ENCODE results near the gene CXorf38. TPM values are rescaled to one million over a fixed set of nuclear protein-coding genes. Genes with fewer than 3 reads are reported as not detected.

Gene CXorf38
- 10 to 100 TPM; 20.3 to 26.0 TPM for total RNA-seq

- Mint-ChIP-seq H3K36me3 (peaks cover 21% of the 10 kb centered on the region), H3K4me3 (peak within 1 kb of the TSS; percentile 90), H3K27ac (peak within 1 kb of the TSS; percentile 96 to 97), H3K9me3 (no peaks in the 10 kb centered on the region), H3K4me1 (ENCODE audit: low read depth in 2 of 2) (peaks cover 26 to 30% of the 10 kb centered on the region in 2 donors), H3K27me3 (no peaks in the 10 kb centered on the region)
- ATAC-seq (peak; percentile 86 to 92), DNase-seq (ENCODE audit: low spot score) (peak; percentile 95)
Observed at GRCh38 chrX:40647307-40648197, at the start of gene CXorf38. Gene CXorf38, minus strand, starts transcription at chrX:40647561. Its CDS starts 41 bp downstream, at chrX:40647520.

- no peak for DNase-seq (ENCODE audit: low spot score)
- no peaks in the 10 kb centered on the region for H3K36me3 Mint-ChIP-seq
Observed at GRCh38 chrX:40694802-40695201, 47.4 kb upstream of the CXorf38 start.

GRCh38 chrX:40688929-40689328 lies 41.6 kb upstream of the CXorf38 start:
- no peak overlapping the region for H3K4me3 Mint-ChIP-seq
- ATAC-seq: no peak
- peaks cover 11% of the 10 kb centered on the region for H3K36me3 Mint-ChIP-seq
- no peaks in the 10 kb centered on the region for H3K27me3 Mint-ChIP-seq
- H3K27ac Mint-ChIP-seq: no peak overlapping the region
- H3K4me1 Mint-ChIP-seq (ENCODE audit: low read depth in 2 of 2): peaks cover 4 to 10% of the 10 kb centered on the region in 2 donors
- no peaks in the 10 kb centered on the region for H3K9me3 Mint-ChIP-seq
- no peak for DNase-seq (ENCODE audit: low spot score)

More at GRCh38 chrX:40694802-40695201, 47.4 kb upstream of the CXorf38 start:
- Mint-ChIP-seq H3K27me3 (no peaks in the 10 kb centered on the region), H3K4me1 (ENCODE audit: low read depth in 2 of 2) (no peaks in the 10 kb centered on the region), H3K4me3 (no peak overlapping the region), H3K9me3 (no peaks in the 10 kb centered on the region), H3K27ac (peak overlapping the region in 1 of 2 donors; percentile 53)
- ATAC-seq: no peak

GRCh38 chrX:40687169-40687568 lies 39.8 kb upstream of the CXorf38 start:
- no peak overlapping the region for H3K27ac Mint-ChIP-seq
- no peaks in the 10 kb centered on the region for H3K27me3 Mint-ChIP-seq
- H3K4me3 Mint-ChIP-seq: no peak overlapping the region
- H3K4me1 Mint-ChIP-seq (ENCODE audit: low read depth in 2 of 2): peaks cover 10% of the 10 kb centered on the region in 2 donors
- no peaks in the 10 kb centered on the region for H3K9me3 Mint-ChIP-seq
- peaks cover 11% of the 10 kb centered on the region for H3K36me3 Mint-ChIP-seq
- DNase-seq (ENCODE audit: low spot score) (no peak), ATAC-seq (no peak)

GRCh38 chrX:40685362-40685918 lies 38.1 kb upstream of the CXorf38 start:
- Mint-ChIP-seq H3K27ac (no peak overlapping the region), H3K4me1 (ENCODE audit: low read depth in 2 of 2) (peaks cover 10% of the 10 kb centered on the region in 2 donors), H3K4me3 (no peak overlapping the region), H3K27me3 (no peaks in the 10 kb centered on the region), H3K36me3 (peaks cover 11% of the 10 kb centered on the region), H3K9me3 (no peaks in the 10 kb centered on the region)
- DNase-seq (ENCODE audit: low spot score) (no peak), ATAC-seq (no peak)

- Mint-ChIP-seq H3K4me1 (ENCODE audit: low read depth in 2 of 2) (peaks cover 10% of the 10 kb centered on the region in 2 donors), H3K27ac (no peak overlapping the region), H3K27me3 (no peaks in the 10 kb centered on the region), H3K4me3 (no peak overlapping the region), H3K9me3 (no peaks in the 10 kb centered on the region), H3K36me3 (peaks cover 11% of the 10 kb centered on the region)
- DNase-seq (ENCODE audit: low spot score) (no peak), ATAC-seq (no peak)
Observed at GRCh38 chrX:40684092-40684491, 36.7 kb upstream of the CXorf38 start.

GRCh38 chrX:40683245-40683644 lies 35.9 kb upstream of the CXorf38 start:
- Mint-ChIP-seq H3K27ac (no peak overlapping the region), H3K9me3 (no peaks in the 10 kb centered on the region), H3K4me1 (ENCODE audit: low read depth in 2 of 2) (peaks cover 10 to 11% of the 10 kb centered on the region in 2 donors), H3K27me3 (no peaks in the 10 kb centered on the region), H3K4me3 (no peak overlapping the region), H3K36me3 (peaks cover 14% of the 10 kb centered on the region)
- no peak for ATAC-seq
- DNase-seq (ENCODE audit: low spot score): no peak

GRCh38 chrX:40671126-40671525 lies 23.8 kb upstream of the CXorf38 start:
- no peaks in the 10 kb centered on the region for H3K27me3 Mint-ChIP-seq
- no peak for ATAC-seq
- H3K27ac Mint-ChIP-seq: no peak overlapping the region
- DNase-seq (ENCODE audit: low spot score): no peak
- H3K4me3 Mint-ChIP-seq: no peak overlapping the region
- no peaks in the 10 kb centered on the region for H3K4me1 Mint-ChIP-seq (ENCODE audit: low read depth in 2 of 2)
- peaks cover 19% of the 10 kb centered on the region for H3K36me3 Mint-ChIP-seq
- no peaks in the 10 kb centered on the region for H3K9me3 Mint-ChIP-seq

GRCh38 chrX:40663880-40664630 lies 16.7 kb upstream of the CXorf38 start:
- H3K36me3 Mint-ChIP-seq: peaks cover 24% of the 10 kb centered on the region
- H3K4me1 Mint-ChIP-seq (ENCODE audit: low read depth in 2 of 2): peaks cover 10 to 19% of the 10 kb centered on the region in 2 donors
- H3K9me3 Mint-ChIP-seq: no peaks in the 10 kb centered on the region
- H3K4me3 Mint-ChIP-seq: no peak overlapping the region
- ATAC-seq (no peak), DNase-seq (ENCODE audit: low spot score) (no peak)
- H3K27me3 Mint-ChIP-seq: no peaks in the 10 kb centered on the region
- H3K27ac Mint-ChIP-seq: peak overlapping the region; percentile 18 to 65

GRCh38 chrX:40663078-40663740 lies 15.8 kb upstream of the CXorf38 start:
- Mint-ChIP-seq H3K36me3 (peaks cover 24% of the 10 kb centered on the region), H3K4me3 (no peak overlapping the region), H3K27me3 (no peaks in the 10 kb centered on the region), H3K27ac (peak overlapping the region; percentile 35 to 65), H3K4me1 (ENCODE audit: low read depth in 2 of 2) (peaks cover 10 to 19% of the 10 kb centered on the region in 2 donors), H3K9me3 (no peaks in the 10 kb centered on the region)
- DNase-seq (ENCODE audit: low spot score) (peak; percentile 68), ATAC-seq (peak; percentile 83 to 90)

GRCh38 chrX:40661489-40661888 lies 14.1 kb upstream of the CXorf38 start:
- no peaks in the 10 kb centered on the region for H3K9me3 Mint-ChIP-seq
- peaks cover 14% of the 10 kb centered on the region for H3K36me3 Mint-ChIP-seq
- peaks cover 10 to 19% of the 10 kb centered on the region in 2 donors for H3K4me1 Mint-ChIP-seq (ENCODE audit: low read depth in 2 of 2)
- no peak overlapping the region for H3K27ac Mint-ChIP-seq
- DNase-seq (ENCODE audit: low spot score) (no peak), ATAC-seq (no peak)
- H3K4me3 Mint-ChIP-seq: no peak overlapping the region
- H3K27me3 Mint-ChIP-seq: no peaks in the 10 kb centered on the region

- no peak for ATAC-seq
- H3K4me1 Mint-ChIP-seq (ENCODE audit: low read depth in 2 of 2): peaks cover 10 to 19% of the 10 kb centered on the region in 2 donors
Observed at GRCh38 chrX:40660381-40660780, 13.0 kb upstream of the CXorf38 start.

GRCh38 chrX:40653535-40653934 lies 6.2 kb upstream of the CXorf38 start:
- ATAC-seq (no peak), DNase-seq (ENCODE audit: low spot score) (no peak)
- no peaks in the 10 kb centered on the region for H3K9me3 Mint-ChIP-seq
- H3K27ac Mint-ChIP-seq: no peak overlapping the region
- H3K4me3 Mint-ChIP-seq: no peak overlapping the region
- peaks cover 0 to 3% of the 10 kb centered on the region in 2 donors for H3K4me1 Mint-ChIP-seq (ENCODE audit: low read depth in 2 of 2)
- no peaks in the 10 kb centered on the region for H3K27me3 Mint-ChIP-seq
- peaks cover 17% of the 10 kb centered on the region for H3K36me3 Mint-ChIP-seq

More at GRCh38 chrX:40660381-40660780, 13.0 kb upstream of the CXorf38 start:
- DNase-seq (ENCODE audit: low spot score): no peak
- H3K4me3 Mint-ChIP-seq: no peak overlapping the region
- no peaks in the 10 kb centered on the region for H3K9me3 Mint-ChIP-seq
- H3K27ac Mint-ChIP-seq: no peak overlapping the region
- H3K27me3 Mint-ChIP-seq: no peaks in the 10 kb centered on the region
- peaks cover 8% of the 10 kb centered on the region for H3K36me3 Mint-ChIP-seq

Measured in natural killer cell treated with Interleukin-12 subunit alpha and Interleukin-12 subunit beta and Interleukin-15 and Interleukin-18, amount 100 ng/mL, for 72 hours (primary cell).